Measurements from ENCODE around the gene PIRT.
"Not testable (repeated sequence)": the region's sequence is repeated elsewhere in the genome, so short reads cannot be mapped to it uniquely, and the experiment has no call there.

Gene PIRT

GRCh38 chr17:10837921-10838320 is at the start of gene PIRT:
PIRT (minus strand) TSS chr17:10838087; CDS start chr17:10825645, 12,442 bp downstream.
- no peak for DNase-seq

GRCh38 chr17:10881959-10882358 is 44.1 kb upstream of the PIRT start:
- no peak for DNase-seq

- DNase-seq, result no peak
Observed at GRCh38 chr17:10879190-10879836, 41.4 kb upstream of the PIRT start.

- DNase-seq, result no peak
Observed at GRCh38 chr17:10875984-10876555, 38.2 kb upstream of the PIRT start.

GRCh38 chr17:10875430-10875851 is 37.6 kb upstream of the PIRT start:
- no peak for DNase-seq

GRCh38 chr17:10871914-10872313 is 34.0 kb upstream of the PIRT start:
- no peak for DNase-seq

GRCh38 chr17:10870336-10871050 is 32.6 kb upstream of the PIRT start:
- DNase-seq, result no peak

GRCh38 chr17:10868744-10869143 is 30.9 kb upstream of the PIRT start:
- not testable (repeated sequence) for DNase-seq

- DNase-seq, result no peak
Observed at GRCh38 chr17:10859051-10859450, 21.2 kb upstream of the PIRT start.

GRCh38 chr17:10857976-10858375 is 20.1 kb upstream of the PIRT start:
- no peak for DNase-seq

- not testable (repeated sequence) for DNase-seq
Observed at GRCh38 chr17:10846636-10847035, 8.7 kb upstream of the PIRT start.

- no peak for DNase-seq
Observed at GRCh38 chr17:10845388-10845751, 7.5 kb upstream of the PIRT start.

GRCh38 chr17:10844621-10845387 is 6.9 kb upstream of the PIRT start:
- peak; percentile 28 to 44 (median 34) for DNase-seq

- DNase-seq, result no peak
Observed at GRCh38 chr17:10843811-10844210, 5.9 kb upstream of the PIRT start.

GRCh38 chr17:10842658-10843057 is 4.8 kb upstream of the PIRT start:
- DNase-seq, result no peak

GRCh38 chr17:10838682-10839081 is 795 bp upstream of the PIRT start:
- no peak for DNase-seq

GRCh38 chr17:10836966-10837590 is 809 bp downstream of the PIRT start:
- no peak for DNase-seq

- DNase-seq, result no peak
Observed at GRCh38 chr17:10836145-10836544, 1.7 kb downstream of the PIRT start.

GRCh38 chr17:10831696-10832095 is 6.2 kb downstream of the PIRT start:
- no peak for DNase-seq

- DNase-seq, result no peak
Observed at GRCh38 chr17:10827898-10828552, 9.9 kb downstream of the PIRT start.

- no peak for DNase-seq
Observed at GRCh38 chr17:10824874-10825273, 13.0 kb downstream of the PIRT start.

GRCh38 chr17:10821770-10822169 is 16.1 kb downstream of the PIRT start:
- no peak for DNase-seq
